Kidney epithelial cell (primary cell): Measurements from ENCODE around the gene TPX2. TPM values are rescaled to one million over a fixed set of nuclear protein-coding genes. Genes with fewer than 3 reads are reported as not detected.

ENCODE experiments used
- DNase-seq: peaks from one replicate; pipeline ENCODE4 v3.0.0-alpha.2; 2010; ENCODE audit warnings: low read depth
- H3K27me3 ChIP-seq: 2 replicates; pipeline ENCODE4 v1.6.0; 2011; ENCODE audit warnings: low read length; ENCODE audit not compliant: control insufficient read depth, insufficient read depth
- H3K36me3 ChIP-seq: 2 replicates; pipeline ENCODE4 v1.5.1; 2011; ENCODE audit warnings: low read length; ENCODE audit not compliant: control insufficient read depth, insufficient read depth
- H3K4me3 ChIP-seq: 2 replicates; pipeline ENCODE4 v1.5.1; 2011; ENCODE audit warnings: low read depth, mild to moderate bottlenecking, control low read depth, low read length
- CTCF ChIP-seq: IDR thresholded peaks from 2 replicates; pipeline ENCODE4 v1.5.1; 2011; ENCODE audit warnings: mild to moderate bottlenecking, moderate library complexity, low read length, control low read depth, inconsistent platforms; ENCODE audit not compliant: insufficient read depth, poor library complexity, severe bottlenecking
- total RNA-seq: library from RNA; depleted of rRNA; stranded (reverse); fragments of >200 nt; gene quantifications from 2 replicates; pipeline ENCODE4 v1.2.3, GENCODE V29; 2015

TPX2 gene
- total RNA-seq, 1 donor from 2014 or later, result 16.1 TPM

GRCh38 chr20:31844737-31845299 is 105.7 kb downstream of the TPX2 start:
- no peak for TF ChIP-seq CTCF
- DNase-seq, result no peak
- Histone ChIP-seq H3K4me3 (no peak overlapping the region), H3K36me3 (no peaks in the 10 kb centered on the region), H3K27me3 (peaks cover 16% of the 10 kb centered on the region)

DNA sequence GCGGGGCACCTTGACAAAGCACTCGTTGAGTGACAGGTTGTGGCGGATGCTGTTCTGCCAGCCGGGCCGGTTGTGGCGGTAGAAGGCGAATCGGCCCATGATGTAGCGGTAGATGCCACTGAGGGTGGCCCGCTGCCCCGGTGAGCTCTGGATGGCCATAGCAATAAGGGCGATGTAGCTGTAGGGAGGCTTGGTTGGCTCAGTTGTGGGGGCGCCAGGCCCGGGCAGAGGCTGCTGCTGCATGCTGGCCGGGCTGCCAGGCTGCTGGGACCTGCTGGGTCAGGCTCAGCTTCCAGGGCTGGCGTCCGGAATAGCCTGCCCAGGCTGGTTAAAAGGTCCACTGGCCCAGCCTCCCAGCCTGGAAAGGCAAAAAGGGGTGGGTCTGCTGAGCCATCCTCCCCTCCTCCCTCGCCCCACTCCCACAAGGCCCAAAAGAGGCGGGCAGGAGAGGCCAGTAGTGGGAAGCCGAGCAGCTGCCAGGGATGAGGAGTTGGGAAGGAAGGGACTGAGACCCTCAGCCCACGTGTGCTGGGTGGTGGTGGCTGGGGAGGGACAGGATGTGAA is 106.3 kb downstream of the TPX2 start, which contains the start of gene FOXS1:
Gene FOXS1 (minus strand): TSS at position 305 of the 564 bp plus-strand sequence. CDS start 62 bp downstream, at position 243.
- TF ChIP-seq CTCF, result no peak
- Histone ChIP-seq H3K4me3 (no peak within 1 kb of the TSS), H3K27me3 (peaks cover 22% of the 10 kb centered on the region), H3K36me3 (no peaks in the 10 kb centered on the region)
- DNase-seq, result no peak

DNA sequence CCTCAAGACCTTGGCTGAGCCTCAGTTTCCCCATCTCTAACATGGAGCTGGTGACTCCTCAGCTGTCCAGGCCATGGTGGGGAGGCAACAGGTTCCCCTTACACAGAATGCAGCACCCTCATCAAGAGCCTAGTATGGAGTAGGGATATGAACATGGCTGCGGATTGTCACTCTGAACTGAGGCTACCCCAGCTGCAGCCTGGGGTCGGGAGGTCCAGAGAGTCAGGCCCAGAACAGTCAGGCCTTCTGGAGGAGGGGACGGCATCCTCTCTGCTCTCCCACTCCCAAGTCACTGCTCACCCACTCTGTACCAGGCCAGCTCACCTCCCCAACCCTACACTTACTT is 107.7 kb downstream of the TPX2 start:
- H3K36me3 ChIP-seq, result no peaks in the 10 kb centered on the region
- H3K4me3 ChIP-seq, result no peak overlapping the region
- no peak for TF ChIP-seq CTCF
- H3K27me3 ChIP-seq, result peaks cover 34% of the 10 kb centered on the region
- DNase-seq, result no peak

DNA sequence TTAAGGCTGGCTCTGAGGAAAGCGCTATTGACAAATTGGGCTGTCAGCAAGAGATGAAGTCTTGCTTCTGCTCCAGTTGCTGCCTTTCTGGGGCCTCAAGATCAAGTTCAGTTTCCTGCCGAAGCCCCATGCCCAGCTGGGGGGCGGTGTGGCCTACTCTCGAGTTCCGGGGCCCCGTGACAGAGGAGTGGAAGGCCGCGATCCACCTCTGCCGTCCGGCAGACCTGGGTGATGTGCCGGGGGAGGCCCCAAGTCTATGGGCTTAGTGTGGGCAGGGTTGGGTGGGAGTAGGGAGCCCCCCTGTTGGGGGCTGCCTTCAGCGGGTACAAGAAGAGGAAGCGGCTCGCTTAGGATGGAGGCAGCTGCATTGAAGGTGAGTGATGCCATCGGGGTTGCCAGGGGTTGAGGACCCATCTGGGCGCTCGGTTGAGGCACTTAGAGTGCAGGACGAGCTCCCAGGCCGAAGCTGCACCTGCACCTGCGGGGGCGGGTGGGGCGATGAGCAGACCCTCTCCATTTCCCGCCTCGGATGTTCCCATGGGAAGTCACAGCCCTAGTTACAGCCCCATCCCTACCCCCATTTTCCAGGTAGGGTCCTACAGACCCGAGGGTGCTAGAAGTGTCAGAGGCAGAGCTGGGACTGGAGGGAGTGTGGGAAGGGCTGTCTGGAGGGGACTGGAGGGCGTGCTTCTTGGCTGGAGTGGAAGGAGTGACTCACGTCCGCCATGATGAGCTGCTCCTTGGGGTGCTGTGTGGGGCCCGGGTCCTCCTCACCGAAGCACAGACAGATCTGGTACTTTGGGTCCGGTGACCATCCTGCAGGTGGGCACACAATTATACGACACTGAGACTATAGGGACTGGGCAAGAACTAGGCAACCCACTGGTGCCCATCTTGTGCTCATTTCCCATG is 109.3 kb downstream of the TPX2 start:
- no peak for TF ChIP-seq CTCF
- Histone ChIP-seq H3K36me3 (no peaks in the 10 kb centered on the region), H3K4me3 (no peak overlapping the region), H3K27me3 (peaks cover 34% of the 10 kb centered on the region)
- no peak for DNase-seq

GRCh38 chr20:31849306-31849930 is 110.3 kb downstream of the TPX2 start:
- H3K36me3 ChIP-seq, result no peaks in the 10 kb centered on the region
- no peak overlapping the region for H3K4me3 ChIP-seq
- no peak for DNase-seq
- peaks cover 43% of the 10 kb centered on the region for H3K27me3 ChIP-seq
- no peak for TF ChIP-seq CTCF

Other genes starting within 250 kb of the TPX2 start
- 116 and 133 TPM in 2 replicates for gene HM13, start 224.8 kb upstream of the TPX2 start, total RNA-seq
- 27.5 and 32.1 TPM in 2 replicates for gene ID1, start 134.0 kb upstream of the TPX2 start, total RNA-seq
- gene COX4I2, start 101.4 kb upstream of the TPX2 start, total RNA-seq, result 0.25 TPM in 1 of 2 replicates, not detected in the other
- 252 and 283 TPM in 2 replicates for gene BCL2L1, start 16.4 kb upstream of the TPX2 start, total RNA-seq
- gene MYLK2, start 80.1 kb downstream of the TPX2 start, total RNA-seq, result 0.21 and 1.8 TPM in 2 replicates
- gene FOXS1, start 106.3 kb downstream of the TPX2 start, total RNA-seq, result 5.7 and 5.9 TPM in 2 replicates
- 4.1 and 4.5 TPM in 2 replicates for gene DUSP15, start 131.2 kb downstream of the TPX2 start, total RNA-seq
- gene TTLL9, start 131.3 kb downstream of the TPX2 start, total RNA-seq, result not detected in 2 replicates
- 18.0 and 18.4 TPM in 2 replicates for gene PDRG1, start 212.8 kb downstream of the TPX2 start, total RNA-seq
- gene XKR7, start 228.9 kb downstream of the TPX2 start, total RNA-seq, result 0.08 and 0.34 TPM in 2 replicates